ENCODE data around the gene P2RY2. TPM values are rescaled to one million over a fixed set of nuclear protein-coding genes. Genes with fewer than 3 reads are reported as not detected.

P2RY2 gene
- total and polyA plus RNA-seq, 2 of the 8 experiments (the other 6 are each of a cell fraction or from before 2014, with no cell fraction given) = 1.0 to 1.5 TPM

- TF ChIP-seq, protein P1, sequence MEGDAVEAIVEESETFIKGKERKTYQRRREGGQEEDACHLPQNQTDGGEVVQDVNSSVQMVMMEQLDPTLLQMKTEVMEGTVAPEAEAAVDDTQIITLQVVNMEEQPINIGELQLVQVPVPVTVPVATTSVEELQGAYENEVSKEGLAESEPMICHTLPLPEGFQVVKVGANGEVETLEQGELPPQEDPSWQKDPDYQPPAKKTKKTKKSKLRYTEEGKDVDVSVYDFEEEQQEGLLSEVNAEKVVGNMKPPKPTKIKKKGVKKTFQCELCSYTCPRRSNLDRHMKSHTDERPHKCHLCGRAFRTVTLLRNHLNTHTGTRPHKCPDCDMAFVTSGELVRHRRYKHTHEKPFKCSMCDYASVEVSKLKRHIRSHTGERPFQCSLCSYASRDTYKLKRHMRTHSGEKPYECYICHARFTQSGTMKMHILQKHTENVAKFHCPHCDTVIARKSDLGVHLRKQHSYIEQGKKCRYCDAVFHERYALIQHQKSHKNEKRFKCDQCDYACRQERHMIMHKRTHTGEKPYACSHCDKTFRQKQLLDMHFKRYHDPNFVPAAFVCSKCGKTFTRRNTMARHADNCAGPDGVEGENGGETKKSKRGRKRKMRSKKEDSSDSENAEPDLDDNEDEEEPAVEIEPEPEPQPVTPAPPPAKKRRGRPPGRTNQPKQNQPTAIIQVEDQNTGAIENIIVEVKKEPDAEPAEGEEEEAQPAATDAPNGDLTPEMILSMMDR (IDR thresholded peaks at IDR 0.05; ENCODE audit: control extremely low read depth in 1 of 3, insufficient read depth in 1 of 3, low read depth in 1 of 3, low read length in 3 of 3) = no peak
- TF ChIP-seq GTF2F1 (IDR thresholded peaks at IDR 0.05; ENCODE audit: borderline replicate concordance, low read depth, low read length) (no peak), CTBP2 (IDR thresholded peaks at IDR 0.05; ENCODE audit: borderline replicate concordance, insufficient read depth, insufficient read length, low read length) (no peak)
These were observed 7.1 kb downstream of the P2RY2 start (continued) for GRCh38 chr11:73225001-73225686.
